ENCODE results near the gene ABHD14A. TPM values are rescaled to one million over a fixed set of nuclear protein-coding genes. Genes with fewer than 3 reads are reported as not detected.

ABHD14A gene
- total RNA-seq, 4 donors from 2014 or later: 2.0 to 11.3 (median 7.7) TPM

DNA sequence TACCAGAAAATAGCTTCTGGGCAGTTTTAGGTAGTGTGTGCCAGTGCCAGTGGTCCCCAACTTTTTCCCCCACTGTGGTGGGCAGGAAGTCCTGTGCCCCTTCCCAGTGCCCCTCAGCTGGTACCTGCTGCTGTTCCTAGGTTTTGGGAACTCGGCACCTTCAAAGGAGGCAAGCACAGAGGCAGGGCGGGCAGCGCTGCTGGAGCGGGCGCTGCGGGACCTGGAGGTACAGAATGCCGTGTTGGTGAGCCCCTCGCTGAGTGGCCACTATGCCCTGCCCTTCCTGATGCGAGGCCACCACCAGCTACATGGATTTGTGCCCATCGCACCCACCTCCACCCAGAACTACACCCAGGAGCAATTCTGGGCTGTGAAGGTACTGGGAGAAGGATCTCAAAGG is 5.4 kb downstream of the ABHD14A start:
- intact Hi-C loops (cut with DNase I; ENCODE audit: low total_unique reads) (no loop called here), in situ Hi-C loops (cut with MboI; ENCODE audit: low pct_ligation_motif_present in 1 of 4, low pct_unique_long_range_greater_than_20kb in 1 of 4, low sequenced_read_pairs in 3 of 4) (no loop called here)
- Histone ChIP-seq H3K27me3 (no peaks in the 10 kb centered on the region), H3K27ac (no peak overlapping the region), H3K9me3 (no peaks in the 10 kb centered on the region), H3K36me3 (no peaks in the 10 kb centered on the region), H3K4me1 (peaks cover 18 to 41% (median 31%) of the 10 kb centered on the region in 4 donors), H3K4me3 (no peak overlapping the region)
- WGBS, 2 donors (ENCODE audit: low coverage in 1 of 2): 98% methylated on average over 6 of the region's 10 CpGs; no CpG with 5 or more reads in 1 of the 2 donors
- TF ChIP-seq POLR2AphosphoS5 (IDR thresholded peaks at IDR 0.05) (no peak), EP300 (IDR thresholded peaks at IDR 0.05; ENCODE audit: low read depth) (no peak), POLR2A (IDR thresholded peaks at IDR 0.05) (no peak)
- TF ChIP-seq, protein P1, sequence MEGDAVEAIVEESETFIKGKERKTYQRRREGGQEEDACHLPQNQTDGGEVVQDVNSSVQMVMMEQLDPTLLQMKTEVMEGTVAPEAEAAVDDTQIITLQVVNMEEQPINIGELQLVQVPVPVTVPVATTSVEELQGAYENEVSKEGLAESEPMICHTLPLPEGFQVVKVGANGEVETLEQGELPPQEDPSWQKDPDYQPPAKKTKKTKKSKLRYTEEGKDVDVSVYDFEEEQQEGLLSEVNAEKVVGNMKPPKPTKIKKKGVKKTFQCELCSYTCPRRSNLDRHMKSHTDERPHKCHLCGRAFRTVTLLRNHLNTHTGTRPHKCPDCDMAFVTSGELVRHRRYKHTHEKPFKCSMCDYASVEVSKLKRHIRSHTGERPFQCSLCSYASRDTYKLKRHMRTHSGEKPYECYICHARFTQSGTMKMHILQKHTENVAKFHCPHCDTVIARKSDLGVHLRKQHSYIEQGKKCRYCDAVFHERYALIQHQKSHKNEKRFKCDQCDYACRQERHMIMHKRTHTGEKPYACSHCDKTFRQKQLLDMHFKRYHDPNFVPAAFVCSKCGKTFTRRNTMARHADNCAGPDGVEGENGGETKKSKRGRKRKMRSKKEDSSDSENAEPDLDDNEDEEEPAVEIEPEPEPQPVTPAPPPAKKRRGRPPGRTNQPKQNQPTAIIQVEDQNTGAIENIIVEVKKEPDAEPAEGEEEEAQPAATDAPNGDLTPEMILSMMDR (IDR thresholded peaks at IDR 0.05): no peak
- DNase-seq: no peak

DNA sequence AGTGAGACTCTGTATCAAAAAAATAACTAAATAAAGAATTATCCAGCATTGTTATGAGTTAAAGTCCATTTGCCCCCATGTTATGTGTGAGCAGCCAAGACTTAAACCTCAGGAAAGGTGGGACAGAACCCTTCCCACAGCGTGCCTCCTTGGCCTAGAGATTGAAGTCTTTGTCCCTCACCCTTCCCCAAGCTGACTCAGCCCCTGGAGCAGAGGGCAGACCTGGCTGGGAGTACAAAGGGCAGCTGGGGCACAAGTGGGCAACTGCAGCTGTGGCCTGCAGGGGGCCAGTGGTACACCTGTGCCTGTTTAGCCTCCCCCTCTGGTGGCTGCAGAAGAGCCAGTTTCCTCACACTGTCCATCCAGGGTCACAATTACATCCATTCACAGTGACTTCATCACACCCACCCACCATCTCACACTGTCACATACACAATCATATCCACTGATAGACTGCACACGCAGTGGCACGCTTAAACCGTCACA is 7.5 kb downstream of the ABHD14A start:
- Histone ChIP-seq H3K36me3 (no peaks in the 10 kb centered on the region), H3K4me3 (peak overlapping the region; percentile 33 to 61 (median 50)), H3K9me3 (no peaks in the 10 kb centered on the region), H3K27me3 (no peaks in the 10 kb centered on the region), H3K4me1 (peaks cover 18 to 48% (median 35%) of the 10 kb centered on the region in 4 donors), H3K27ac (peak overlapping the region; percentile 89 to 99 (median 96))
- TF ChIP-seq POLR2AphosphoS5 (IDR thresholded peaks at IDR 0.05) (peak in 2 of 3 donors; percentile 53 to 72), POLR2A (IDR thresholded peaks at IDR 0.05) (no peak), EP300 (IDR thresholded peaks at IDR 0.05; ENCODE audit: low read depth) (no peak)
- TF ChIP-seq, protein P1 (IDR thresholded peaks at IDR 0.05): peak; percentile 47 to 97 (median 61)
- in situ Hi-C loops (cut with MboI; ENCODE audit: low pct_ligation_motif_present in 1 of 4, low pct_unique_long_range_greater_than_20kb in 1 of 4, low sequenced_read_pairs in 3 of 4): no loop called here
- intact Hi-C loops (cut with DNase I; ENCODE audit: low total_unique reads): no loop called here
- DNase-seq: peak; percentile 83
- WGBS, 2 donors (ENCODE audit: low coverage in 1 of 2): 7% methylated on average over 4 of the region's 4 CpGs; no CpG with 5 or more reads in 1 of the 2 donors

DNA sequence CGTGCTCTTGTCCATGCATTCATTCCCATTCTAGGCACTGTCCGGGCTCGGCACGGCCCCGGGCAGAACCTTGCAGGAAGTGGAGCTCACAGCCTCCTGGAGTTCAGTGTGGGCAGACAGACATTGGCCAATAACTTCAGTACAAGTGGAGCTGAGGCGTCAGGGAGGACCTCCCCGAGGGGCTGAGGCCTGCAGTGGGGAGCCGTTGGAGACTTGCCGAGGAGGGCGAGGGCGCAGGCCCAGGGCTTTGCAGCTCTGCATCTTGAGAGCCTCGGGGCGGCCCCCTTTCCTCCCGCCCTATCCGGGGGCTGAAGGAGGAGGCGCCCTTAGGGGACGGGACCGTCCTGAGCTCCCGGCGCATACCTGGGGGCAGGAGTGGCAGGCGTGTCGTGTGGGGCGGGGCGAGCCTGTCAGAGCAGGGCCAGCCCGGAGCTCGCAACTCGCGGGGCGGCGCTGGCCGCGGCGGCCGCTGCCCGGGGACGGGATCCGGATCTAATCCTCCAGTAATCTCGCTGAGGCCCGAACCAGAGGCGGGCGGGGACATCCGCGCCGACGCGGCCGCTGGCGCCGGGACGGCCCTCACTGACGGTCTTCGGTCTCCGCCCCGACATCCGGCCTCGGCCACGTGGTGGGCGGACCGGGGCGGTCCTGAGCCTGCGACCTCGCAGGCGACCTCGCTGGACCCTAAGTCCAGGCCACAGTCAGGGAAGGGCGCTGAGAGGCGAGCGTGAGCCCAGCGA is 8.1 kb downstream of the ABHD14A start, which contains the start of gene ACY1:
Gene ACY1, plus strand, starts transcription at position 698 of the 740 bp plus-strand sequence. CDS start 530 bp downstream, outside the sequence.
- in situ Hi-C loops (cut with MboI; ENCODE audit: low pct_ligation_motif_present in 1 of 4, low pct_unique_long_range_greater_than_20kb in 1 of 4, low sequenced_read_pairs in 3 of 4): no loop called here
- intact Hi-C loops (cut with DNase I; ENCODE audit: low total_unique reads): no loop called here

More for the DNA sequence above, 8.1 kb downstream of the ABHD14A start, which contains the start of gene ACY1:
- TF ChIP-seq POLR2A (IDR thresholded peaks at IDR 0.05) (peak; percentile 90), EP300 (IDR thresholded peaks at IDR 0.05; ENCODE audit: low read depth) (no peak), POLR2AphosphoS5 (IDR thresholded peaks at IDR 0.05) (peak; percentile 67 to 93 (median 92))
- TF ChIP-seq, protein P1 (IDR thresholded peaks at IDR 0.05): peak in 2 of 5 experiments; percentile 10 to 40
- peaks cover 18 to 48% (median 35%) of the 10 kb centered on the region in 4 donors for H3K4me1 ChIP-seq
- no peaks in the 10 kb centered on the region for H3K36me3 ChIP-seq
- peak within 1 kb of the TSS; percentile 33 to 61 (median 50) for H3K4me3 ChIP-seq
- H3K9me3 ChIP-seq: no peaks in the 10 kb centered on the region
- H3K27me3 ChIP-seq: no peaks in the 10 kb centered on the region
- peak; percentile 92 for DNase-seq
- WGBS, 2 donors (ENCODE audit: low coverage in 1 of 2): 0% methylated on average over 33 of the region's 68 CpGs; no CpG with 5 or more reads in 1 of the 2 donors
- peak within 1 kb of the TSS; percentile 89 to 99 (median 96) for H3K27ac ChIP-seq
